Measurements from ENCODE around the gene KIF3B.
"Not testable (repeated sequence)": the region's sequence is repeated elsewhere in the genome, so short reads cannot be mapped to it uniquely, and the experiment has no call there.

Gene KIF3B

DNA sequence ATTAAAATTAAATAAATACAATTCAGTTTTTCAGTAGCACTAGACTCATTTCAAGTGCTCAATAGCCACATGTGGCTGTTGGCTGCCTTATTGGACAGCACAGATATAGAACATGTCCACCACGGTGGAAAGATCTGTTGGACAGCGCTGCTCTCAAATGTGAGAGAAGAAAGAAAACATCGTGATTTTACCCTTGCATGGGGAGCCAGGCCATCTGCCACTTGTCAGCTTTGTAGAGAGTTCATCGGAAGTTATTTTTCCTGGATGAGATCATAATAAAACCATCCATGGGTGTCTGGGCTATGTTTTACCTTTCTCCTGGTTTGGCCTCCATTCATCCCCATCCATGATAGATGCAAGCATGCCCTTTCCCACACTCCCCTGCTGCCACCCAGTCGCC is 5.8 kb upstream of the KIF3B start:
- no peak for TF ChIP-seq CTCF (IDR thresholded peaks at IDR 0.05; ENCODE audit: insufficient read depth, missing control alignments)
- FAIRE-seq = no peak
- no peak for DNase-seq (ENCODE audit: insufficient read length, low spot score)

DNA sequence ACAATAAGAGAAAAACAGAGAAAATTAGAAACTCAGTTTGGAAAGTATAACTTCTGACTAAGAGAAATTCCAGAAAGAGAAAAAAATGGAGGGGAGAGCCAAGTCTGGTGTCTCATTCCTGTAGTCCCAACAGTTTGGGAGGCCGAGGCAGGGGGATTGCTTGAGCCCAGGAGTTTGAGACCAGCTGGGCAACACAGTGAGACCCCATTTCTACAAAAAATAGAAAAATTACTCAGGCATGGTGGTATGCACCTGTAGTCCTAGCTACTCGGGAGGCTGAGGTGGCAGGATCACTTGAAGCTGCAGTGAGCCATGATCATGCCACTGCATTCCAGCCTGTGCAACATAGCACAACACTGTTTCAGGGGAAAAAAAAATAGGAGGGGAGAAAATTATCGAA is 3.1 kb upstream of the KIF3B start:
- no peak for FAIRE-seq
- TF ChIP-seq CTCF (IDR thresholded peaks at IDR 0.05; ENCODE audit: insufficient read depth, missing control alignments) = no peak
- DNase-seq (ENCODE audit: insufficient read length, low spot score) = no peak

DNA sequence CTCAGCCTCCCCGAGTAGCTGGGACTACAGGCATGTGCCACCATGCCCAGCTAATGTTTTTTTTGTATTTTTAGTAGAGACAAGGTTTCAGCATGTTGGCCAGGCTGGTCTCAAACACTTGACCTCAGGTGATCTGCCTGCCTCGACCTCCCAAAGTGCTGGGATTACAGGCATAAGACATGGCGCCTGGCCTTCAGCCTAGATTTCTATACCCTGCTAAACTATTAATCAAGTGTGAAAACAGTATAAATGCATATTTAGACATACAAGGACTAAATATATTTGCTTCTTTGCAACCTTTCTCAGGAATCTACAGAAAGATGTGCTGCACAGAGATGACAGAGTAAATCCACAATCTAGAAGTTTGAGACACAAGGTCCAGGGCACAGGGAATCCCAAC is 2.3 kb upstream of the KIF3B start:
- not testable (repeated sequence) for DNase-seq (ENCODE audit: insufficient read length, low spot score); FAIRE-seq

- no peak for DNase-seq (ENCODE audit: insufficient read length, low spot score)
- no peak for FAIRE-seq
- no peak for TF ChIP-seq CTCF (IDR thresholded peaks at IDR 0.05; ENCODE audit: insufficient read depth, missing control alignments)
These were observed 770 bp downstream of the KIF3B start for GRCh38 chr20:32278199-32278643.

DNA sequence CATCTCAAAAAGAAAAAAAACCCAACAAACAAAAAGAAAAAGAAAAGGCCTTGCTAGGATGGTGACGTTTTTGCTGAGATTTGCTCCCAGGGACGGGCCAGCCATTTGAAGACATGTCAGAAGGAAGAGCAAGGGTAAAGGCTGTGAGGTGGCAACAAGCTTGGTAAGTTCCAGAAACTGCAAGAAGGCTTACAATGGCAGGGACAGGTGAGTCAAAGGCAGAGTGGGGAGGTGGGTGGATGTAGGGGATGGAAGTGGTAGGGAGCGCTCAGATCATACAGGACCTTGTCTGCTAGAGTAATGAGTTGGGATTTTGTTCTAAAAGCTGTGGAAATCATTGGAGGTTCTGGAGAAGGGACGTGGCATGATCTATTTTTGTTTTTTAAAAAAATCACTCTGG is 4.3 kb downstream of the KIF3B start:
- no peak for TF ChIP-seq CTCF (IDR thresholded peaks at IDR 0.05; ENCODE audit: insufficient read depth, missing control alignments)
- no peak for DNase-seq (ENCODE audit: insufficient read length, low spot score)
- FAIRE-seq = no peak

- no peak for FAIRE-seq
- TF ChIP-seq CTCF (IDR thresholded peaks at IDR 0.05; ENCODE audit: insufficient read depth, missing control alignments) = no peak
- no peak for DNase-seq (ENCODE audit: insufficient read length, low spot score)
These were observed 5.0 kb downstream of the KIF3B start for GRCh38 chr20:32282461-32282860.

DNA sequence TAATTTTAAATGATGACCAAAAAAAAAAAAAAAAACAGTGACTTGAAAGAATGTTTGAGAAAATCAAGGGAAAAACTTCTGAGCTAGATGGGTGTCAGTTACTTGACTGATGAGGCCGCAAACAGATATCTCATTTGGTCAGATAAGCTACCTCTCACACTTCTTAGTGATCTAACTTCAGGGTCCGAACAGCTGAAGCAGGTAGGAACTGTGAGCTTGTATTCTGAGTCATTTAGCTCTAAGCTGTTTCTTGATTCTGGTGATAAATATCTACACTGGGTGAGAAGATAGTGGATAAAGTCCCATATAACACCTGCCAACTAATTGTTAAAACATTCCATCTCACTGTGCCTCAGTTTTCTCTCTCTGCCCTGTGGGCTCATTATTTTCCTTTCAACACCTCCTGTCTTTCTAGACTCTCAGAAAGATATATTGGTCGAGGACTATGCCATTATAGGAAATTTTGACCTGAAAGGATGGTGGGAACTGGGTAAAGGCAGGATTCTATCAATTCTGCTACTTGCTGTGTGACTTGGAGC is 7.7 kb downstream of the KIF3B start:
- TF ChIP-seq CTCF (IDR thresholded peaks at IDR 0.05; ENCODE audit: insufficient read depth, missing control alignments) = no peak
- DNase-seq (ENCODE audit: insufficient read length, low spot score) (no peak), FAIRE-seq (no peak)
